ENCODE results near the gene IFNA10.
"Not testable (repeated sequence)": the region's sequence is repeated elsewhere in the genome, so short reads cannot be mapped to it uniquely, and the experiment has no call there.

IFNA10 gene

DNA sequence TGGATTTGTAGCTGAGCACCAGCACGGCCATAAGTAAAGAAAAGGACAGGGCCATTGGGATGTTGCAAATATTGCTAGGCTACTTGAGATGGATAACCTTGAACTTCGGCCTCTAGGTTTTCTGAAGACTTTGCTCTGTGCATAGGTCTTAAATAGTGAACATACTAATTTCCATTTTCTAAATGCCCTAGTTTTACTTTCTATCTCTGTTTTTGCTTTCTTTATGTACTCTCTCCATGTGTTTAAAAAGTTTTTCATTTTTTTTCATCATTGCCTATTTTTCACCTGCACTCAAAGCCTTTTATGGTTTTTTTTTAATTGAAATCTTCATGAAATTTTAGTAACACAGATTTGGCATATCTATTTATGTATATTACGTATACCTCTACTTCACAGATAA is at the start of gene IFNA10:
IFNA10 (minus strand) TSS at position 101 of the 400 bp plus-strand sequence; CDS start at position 55, 46 bp downstream.
- not testable (repeated sequence) for H3K36me3 ChIP-seq (ENCODE audit: control insufficient read depth, insufficient read depth, low read length); DNase-seq (ENCODE audit: extremely low read depth, insufficient read length); H3K27me3 ChIP-seq (replicated peaks; ENCODE audit: control insufficient read depth, insufficient read depth, low read length); H3K4me3 ChIP-seq (replicated peaks; ENCODE audit: low read depth, low read length)

DNA sequence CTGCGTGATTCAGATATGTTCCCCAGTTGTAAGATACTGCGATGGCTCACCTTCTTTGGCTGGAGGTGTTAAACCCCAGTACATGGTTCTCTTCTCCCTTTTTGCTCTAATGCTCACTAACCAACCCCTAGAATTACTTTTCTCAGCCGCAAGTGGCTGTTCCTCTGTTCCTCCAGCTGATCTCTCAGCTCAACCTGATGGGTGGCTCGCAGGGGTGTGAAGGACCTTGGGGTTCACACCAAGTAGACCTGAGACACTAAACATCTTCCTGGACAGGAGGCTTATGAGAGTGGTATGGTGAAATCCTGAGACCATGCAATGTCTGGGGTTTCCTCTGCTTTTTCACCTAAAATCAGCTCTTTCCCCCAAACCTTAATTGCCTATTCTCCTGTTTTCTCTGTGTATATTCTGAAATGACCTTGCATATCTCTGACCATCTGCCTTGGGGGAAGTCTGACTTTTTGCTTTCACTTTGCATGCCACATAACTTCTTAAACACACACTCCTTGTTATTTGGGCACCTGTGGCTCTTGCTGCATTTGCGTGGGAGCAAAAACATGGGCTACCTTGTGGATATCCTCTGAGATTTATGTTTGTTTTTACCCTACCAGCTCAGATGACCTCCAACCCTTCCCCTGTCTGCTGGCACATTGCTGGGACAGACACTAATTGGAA is 48.7 kb upstream of the IFNA10 start:
- Histone ChIP-seq H3K4me3 (replicated peaks; ENCODE audit: low read depth, low read length) (no peak overlapping the region), H3K27me3 (replicated peaks; ENCODE audit: control insufficient read depth, insufficient read depth, low read length) (peaks cover 1% of the 10 kb centered on the region; the same call in 1 of the 2 replicates), H3K36me3 (ENCODE audit: control insufficient read depth, insufficient read depth, low read length) (no peaks in the 10 kb centered on the region)
- TF ChIP-seq, protein P1, sequence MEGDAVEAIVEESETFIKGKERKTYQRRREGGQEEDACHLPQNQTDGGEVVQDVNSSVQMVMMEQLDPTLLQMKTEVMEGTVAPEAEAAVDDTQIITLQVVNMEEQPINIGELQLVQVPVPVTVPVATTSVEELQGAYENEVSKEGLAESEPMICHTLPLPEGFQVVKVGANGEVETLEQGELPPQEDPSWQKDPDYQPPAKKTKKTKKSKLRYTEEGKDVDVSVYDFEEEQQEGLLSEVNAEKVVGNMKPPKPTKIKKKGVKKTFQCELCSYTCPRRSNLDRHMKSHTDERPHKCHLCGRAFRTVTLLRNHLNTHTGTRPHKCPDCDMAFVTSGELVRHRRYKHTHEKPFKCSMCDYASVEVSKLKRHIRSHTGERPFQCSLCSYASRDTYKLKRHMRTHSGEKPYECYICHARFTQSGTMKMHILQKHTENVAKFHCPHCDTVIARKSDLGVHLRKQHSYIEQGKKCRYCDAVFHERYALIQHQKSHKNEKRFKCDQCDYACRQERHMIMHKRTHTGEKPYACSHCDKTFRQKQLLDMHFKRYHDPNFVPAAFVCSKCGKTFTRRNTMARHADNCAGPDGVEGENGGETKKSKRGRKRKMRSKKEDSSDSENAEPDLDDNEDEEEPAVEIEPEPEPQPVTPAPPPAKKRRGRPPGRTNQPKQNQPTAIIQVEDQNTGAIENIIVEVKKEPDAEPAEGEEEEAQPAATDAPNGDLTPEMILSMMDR (IDR thresholded peaks at IDR 0.05; ENCODE audit: insufficient read depth, low read length, poor library complexity, severe bottlenecking), result no peak
- DNase-seq (ENCODE audit: extremely low read depth, insufficient read length), result no peak

DNA sequence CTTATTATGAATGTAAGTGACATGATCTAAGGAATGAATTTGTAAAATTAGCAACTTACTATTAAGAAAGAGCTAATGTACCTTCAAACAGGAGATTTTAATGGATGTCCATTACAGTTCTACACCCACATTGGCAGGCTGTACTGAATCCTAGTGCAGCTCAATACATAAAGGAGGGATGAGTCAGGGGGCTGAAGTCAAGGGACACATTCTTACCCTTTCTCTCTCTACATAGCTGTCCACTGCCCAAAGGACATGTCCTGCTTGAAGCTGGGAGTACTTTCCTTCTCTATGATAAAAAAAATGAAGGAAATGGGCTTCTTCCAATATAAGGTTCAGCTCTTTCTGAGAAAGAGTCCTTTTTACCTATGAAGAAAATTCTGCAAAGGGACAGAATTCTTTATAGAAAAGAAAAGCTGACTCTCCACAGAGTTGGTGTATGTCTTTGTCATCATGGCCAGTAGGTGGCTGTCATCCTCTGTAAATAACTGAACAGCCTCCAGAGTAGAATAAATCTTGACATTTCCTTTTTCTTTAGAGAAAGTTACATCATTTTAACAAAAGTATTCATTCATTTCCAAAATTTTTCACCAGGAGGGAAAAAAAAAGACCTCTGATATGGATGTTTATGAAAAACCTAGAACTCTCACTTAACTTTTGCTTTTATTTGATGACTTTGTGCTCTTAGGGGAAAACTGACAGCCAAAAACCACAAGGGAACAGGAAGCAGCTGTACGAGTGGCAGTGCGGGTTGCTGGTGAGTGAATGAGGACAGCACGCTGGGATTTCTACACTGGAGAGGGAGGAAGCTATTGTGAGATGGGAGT is 46.0 kb upstream of the IFNA10 start:
- H3K4me3 ChIP-seq (replicated peaks; ENCODE audit: low read depth, low read length), result no peak overlapping the region
- H3K36me3 ChIP-seq (ENCODE audit: control insufficient read depth, insufficient read depth, low read length), result no peaks in the 10 kb centered on the region
- H3K27me3 ChIP-seq (replicated peaks; ENCODE audit: control insufficient read depth, insufficient read depth, low read length), result peaks cover 1% of the 10 kb centered on the region; the same call in 1 of the 2 replicates
- TF ChIP-seq, protein P1 (IDR thresholded peaks at IDR 0.05; ENCODE audit: insufficient read depth, low read length, poor library complexity, severe bottlenecking), result peak; percentile 59
- DNase-seq (ENCODE audit: extremely low read depth, insufficient read length), result no peak

DNA sequence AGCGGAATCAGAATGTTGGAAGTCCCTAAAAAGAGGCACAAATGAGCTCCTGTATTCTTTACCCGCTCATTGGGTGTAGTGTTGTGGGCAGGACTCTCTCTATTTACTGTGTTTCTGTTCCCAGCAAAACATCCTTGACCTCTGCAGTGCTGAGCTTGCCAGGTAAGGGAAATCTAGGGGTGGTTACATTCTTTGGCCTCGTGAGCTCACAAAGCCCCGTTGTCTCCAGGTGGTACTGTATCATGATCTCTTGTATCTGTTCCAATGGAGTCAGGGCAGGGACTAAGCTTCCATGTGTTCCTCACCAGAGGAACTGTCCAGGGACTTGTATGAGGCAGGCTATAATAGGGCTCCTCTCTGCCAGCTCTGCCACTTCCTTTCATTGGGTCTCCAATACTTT is 44.7 kb upstream of the IFNA10 start:
- TF ChIP-seq, protein P1 (IDR thresholded peaks at IDR 0.05; ENCODE audit: insufficient read depth, low read length, poor library complexity, severe bottlenecking), result no peak
- DNase-seq (ENCODE audit: extremely low read depth, insufficient read length), result no peak
- peaks cover 1% of the 10 kb centered on the region; the same call in 1 of the 2 replicates for H3K27me3 ChIP-seq (replicated peaks; ENCODE audit: control insufficient read depth, insufficient read depth, low read length)

DNA sequence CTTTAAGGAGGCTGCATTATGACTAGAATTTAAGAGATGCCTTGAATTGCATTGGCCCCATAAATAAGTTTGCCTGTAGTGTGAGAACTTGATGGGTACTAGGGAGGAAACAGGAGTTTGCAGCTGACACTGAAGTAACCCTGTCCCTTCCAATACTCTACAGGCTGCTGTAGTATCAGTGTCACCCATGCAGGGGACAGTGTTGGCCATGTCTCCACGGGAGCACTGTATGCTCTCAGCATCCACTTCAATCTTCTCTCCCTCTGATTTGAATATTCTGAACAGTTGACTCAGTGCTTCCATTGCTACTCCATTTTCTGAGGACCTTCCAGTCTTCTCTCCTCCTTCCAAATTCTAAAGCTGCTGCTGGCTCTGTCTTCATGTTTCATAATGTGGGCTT is 44.2 kb upstream of the IFNA10 start:
- peaks cover 1% of the 10 kb centered on the region; the same call in 1 of the 2 replicates for H3K27me3 ChIP-seq (replicated peaks; ENCODE audit: control insufficient read depth, insufficient read depth, low read length)
- no peak for DNase-seq (ENCODE audit: extremely low read depth, insufficient read length)
- TF ChIP-seq, protein P1 (IDR thresholded peaks at IDR 0.05; ENCODE audit: insufficient read depth, low read length, poor library complexity, severe bottlenecking), result no peak
- H3K4me3 ChIP-seq (replicated peaks; ENCODE audit: low read depth, low read length), result no peak overlapping the region
- no peaks in the 10 kb centered on the region for H3K36me3 ChIP-seq (ENCODE audit: control insufficient read depth, insufficient read depth, low read length)

More for the DNA sequence above, 44.7 kb upstream of the IFNA10 start:
- Histone ChIP-seq H3K36me3 (ENCODE audit: control insufficient read depth, insufficient read depth, low read length) (no peaks in the 10 kb centered on the region), H3K4me3 (replicated peaks; ENCODE audit: low read depth, low read length) (no peak overlapping the region)

DNA sequence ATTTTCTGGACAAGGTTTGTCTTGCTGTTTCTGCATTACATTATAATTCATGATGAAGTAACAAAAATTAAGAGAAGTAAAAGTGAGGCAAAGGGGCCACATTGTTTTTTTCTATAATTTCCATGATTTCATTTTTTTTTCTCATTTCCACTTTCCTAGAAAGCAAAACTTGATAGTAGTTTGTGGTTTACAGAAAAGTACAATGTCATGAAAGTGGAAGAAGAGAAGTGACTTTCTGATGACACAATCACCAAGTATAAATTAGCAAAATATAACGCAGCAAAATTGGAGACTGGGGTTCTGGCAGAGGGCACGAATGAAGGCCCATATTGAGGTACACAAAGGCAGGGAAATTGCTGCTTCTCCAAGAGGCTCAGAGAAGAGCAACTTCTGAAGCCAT is 37.9 kb upstream of the IFNA10 start:
- Histone ChIP-seq H3K27me3 (replicated peaks; ENCODE audit: control insufficient read depth, insufficient read depth, low read length) (no peaks in the 10 kb centered on the region), H3K4me3 (replicated peaks; ENCODE audit: low read depth, low read length) (no peak overlapping the region), H3K36me3 (ENCODE audit: control insufficient read depth, insufficient read depth, low read length) (no peaks in the 10 kb centered on the region)
- TF ChIP-seq, protein P1 (IDR thresholded peaks at IDR 0.05; ENCODE audit: insufficient read depth, low read length, poor library complexity, severe bottlenecking), result no peak
- DNase-seq (ENCODE audit: extremely low read depth, insufficient read length), result no peak

Measured in GM06990 (cell line).